ENCODE data around the gene ARHGAP28.

DNA sequence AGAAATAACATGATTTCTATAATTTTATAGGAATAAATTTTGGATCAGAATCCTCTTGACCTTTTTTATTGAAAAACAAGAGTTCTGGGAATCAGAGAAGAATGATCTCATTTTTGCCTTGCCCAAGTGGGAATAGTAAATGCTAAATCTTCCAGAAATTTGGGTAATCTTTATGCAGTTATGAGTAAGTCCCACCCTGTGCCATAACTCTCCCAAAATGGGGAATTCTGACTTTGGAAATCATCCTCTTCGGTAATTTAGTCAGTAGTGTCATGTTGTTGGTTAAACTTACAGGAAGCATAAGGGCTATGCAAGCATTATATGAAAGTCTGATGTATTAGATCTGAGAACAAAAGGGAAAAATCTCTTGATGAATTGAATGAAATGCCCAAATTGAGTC lies 20.6 kb upstream of the ARHGAP28 start:
- TF ChIP-seq, protein P1, sequence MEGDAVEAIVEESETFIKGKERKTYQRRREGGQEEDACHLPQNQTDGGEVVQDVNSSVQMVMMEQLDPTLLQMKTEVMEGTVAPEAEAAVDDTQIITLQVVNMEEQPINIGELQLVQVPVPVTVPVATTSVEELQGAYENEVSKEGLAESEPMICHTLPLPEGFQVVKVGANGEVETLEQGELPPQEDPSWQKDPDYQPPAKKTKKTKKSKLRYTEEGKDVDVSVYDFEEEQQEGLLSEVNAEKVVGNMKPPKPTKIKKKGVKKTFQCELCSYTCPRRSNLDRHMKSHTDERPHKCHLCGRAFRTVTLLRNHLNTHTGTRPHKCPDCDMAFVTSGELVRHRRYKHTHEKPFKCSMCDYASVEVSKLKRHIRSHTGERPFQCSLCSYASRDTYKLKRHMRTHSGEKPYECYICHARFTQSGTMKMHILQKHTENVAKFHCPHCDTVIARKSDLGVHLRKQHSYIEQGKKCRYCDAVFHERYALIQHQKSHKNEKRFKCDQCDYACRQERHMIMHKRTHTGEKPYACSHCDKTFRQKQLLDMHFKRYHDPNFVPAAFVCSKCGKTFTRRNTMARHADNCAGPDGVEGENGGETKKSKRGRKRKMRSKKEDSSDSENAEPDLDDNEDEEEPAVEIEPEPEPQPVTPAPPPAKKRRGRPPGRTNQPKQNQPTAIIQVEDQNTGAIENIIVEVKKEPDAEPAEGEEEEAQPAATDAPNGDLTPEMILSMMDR (IDR thresholded peaks at IDR 0.05): no peak
- no peak for TF ChIP-seq POLR2A (IDR thresholded peaks at IDR 0.05)

All from right lobe of liver (tissue), 4 donors.